A673 (cell line): Measurements from ENCODE around the gene WDR11.

Source experiments
- CTCF ChIP-seq: fragments of 300-800, 200-600 bp; sonication (generic); conservative IDR thresholded peaks from 2 replicates; pipeline ENCODE4 v1.5.1; 2017; ENCODE audit warnings: low read depth, mild to moderate bottlenecking, antibody characterized with exemption, low read length, moderate library complexity, mixed read lengths
- EZH2 ChIP-seq: fragments of 200-600 bp; sonication (generic); IDR thresholded peaks from 2 replicates; pipeline ENCODE4 v1.6.1; 2017; ENCODE audit warnings: borderline replicate concordance, low read depth, mild to moderate bottlenecking, mixed read lengths, antibody characterized with exemption, low read length; ENCODE audit not compliant: poor library complexity, severe bottlenecking

GRCh38 chr10:120948889-120949608 is 97.9 kb downstream of the WDR11 start:
- peak; percentile 63 for TF ChIP-seq CTCF
- TF ChIP-seq EZH2, result no peak
